WTC11 (cell line): ENCODE results near the gene OTUB2. TPM values are rescaled to one million over a fixed set of nuclear protein-coding genes. Genes with fewer than 3 reads are reported as not detected.

Experiments
- ATAC-seq: fragments of 200-7000 bp; cut with Tn5 transposase; 2 replicates; pipeline ENCODE4 v1.10.0; 2021; ENCODE audit warnings: mild to moderate bottlenecking, moderate library complexity
- CTCF ChIA-PET: fragments of 300-600 bp; sonication (Branson Sonifier 250); formaldehyde crosslinking; loops from one replicate; lab custom pipeline; 2021; ENCODE audit warnings: antibody characterized with exemption; lab: Charles Lee
- POLR2A ChIA-PET: fragments of 350-600 bp; sonication (Branson Sonifier 250); formaldehyde crosslinking; loops from one replicate; lab custom pipeline; 2021; ENCODE audit warnings: antibody characterized with exemption; lab: Charles Lee
- DNase-seq: peaks from one replicate; pipeline ENCODE4 v3.0.0; 2021; ENCODE audit warnings: low spot score
- H3K27ac Mint-ChIP-seq: 2 replicates; pipeline ENCODE4 v1.8.0; 2021; ENCODE audit warnings: mixed read lengths
- H3K27me3 Mint-ChIP-seq: 2 replicates; pipeline ENCODE4 v1.8.0; 2021; ENCODE audit warnings: low read depth, mild to moderate bottlenecking, moderate library complexity, mixed read lengths
- H3K36me3 Mint-ChIP-seq: 2 replicates; pipeline ENCODE4 v1.8.0; 2021; ENCODE audit warnings: mixed read lengths
- H3K4me1 Mint-ChIP-seq: 2 replicates; pipeline ENCODE4 v1.8.0; 2022; ENCODE audit warnings: mixed read lengths
- H3K4me3 Mint-ChIP-seq: 2 replicates; pipeline ENCODE4 v1.8.0; 2021; ENCODE audit warnings: mild to moderate bottlenecking, moderate library complexity, mixed read lengths
- H3K9me3 Mint-ChIP-seq: 2 replicates; pipeline ENCODE4 v1.8.0; 2021; ENCODE audit warnings: mixed read lengths
- ARID4B ChIP-seq: sonication (generic); formaldehyde crosslinking; IDR thresholded peaks from 2 replicates; pipeline ENCODE4 v1.8.0; 2023; ENCODE audit warnings: missing genetic modification reagents, mild to moderate bottlenecking, borderline replicate concordance
- ATF1 ChIP-seq: sonication (generic); formaldehyde crosslinking; IDR thresholded peaks from 2 replicates; pipeline ENCODE4 v1.8.1; 2023; ENCODE audit warnings: mild to moderate bottlenecking, moderate library complexity, missing genetic modification reagents
- ESRRA ChIP-seq: sonication (generic); formaldehyde crosslinking; IDR thresholded peaks from 2 replicates; pipeline ENCODE4 v1.8.1; 2022; ENCODE audit warnings: mild to moderate bottlenecking, missing genetic modification reagents, borderline replicate concordance
- FOXK1 ChIP-seq: sonication (generic); formaldehyde crosslinking; IDR thresholded peaks from 2 replicates; pipeline ENCODE4 v1.8.0; 2022; ENCODE audit warnings: mild to moderate bottlenecking, moderate library complexity, missing genetic modification reagents
- IRF1 ChIP-seq: sonication (generic); formaldehyde crosslinking; IDR thresholded peaks from 2 replicates; pipeline ENCODE4 v1.8.0; 2023; ENCODE audit warnings: missing genetic modification reagents
- NR1H2 ChIP-seq: sonication (generic); formaldehyde crosslinking; IDR thresholded peaks from 2 replicates; pipeline ENCODE4 v1.9.0; 2021; ENCODE audit warnings: mild to moderate bottlenecking, moderate library complexity, missing genetic modification reagents
- SOX15 ChIP-seq: fragments of 250-450 bp; sonication (Bioruptor Pico); IDR thresholded peaks from 2 replicates; pipeline ENCODE4 v1.9.0; 2021; ENCODE audit warnings: mild to moderate bottlenecking
- TEAD4 ChIP-seq: sonication (generic); formaldehyde crosslinking; IDR thresholded peaks from 2 replicates; pipeline ENCODE4 v1.8.0; 2022; ENCODE audit warnings: mild to moderate bottlenecking, missing genetic modification reagents
- ZBTB21 ChIP-seq: sonication (generic); formaldehyde crosslinking; IDR thresholded peaks from 2 replicates; pipeline ENCODE4 v1.8.1; 2023; ENCODE audit warnings: mild to moderate bottlenecking, missing genetic modification reagents, borderline replicate concordance
- ZNF138 ChIP-seq: sonication (generic); formaldehyde crosslinking; conservative IDR thresholded peaks from 2 replicates; pipeline ENCODE4 v1.8.1; 2022; ENCODE audit warnings: mild to moderate bottlenecking, moderate library complexity, missing genetic modification reagents
- ZNF263 ChIP-seq: sonication (generic); formaldehyde crosslinking; IDR thresholded peaks from 2 replicates; pipeline ENCODE4 v1.8.1; 2022; ENCODE audit warnings: low read depth, mild to moderate bottlenecking, moderate library complexity, missing genetic modification reagents
- ZNF317 ChIP-seq: sonication (generic); formaldehyde crosslinking; IDR thresholded peaks from 2 replicates; pipeline ENCODE4 v1.8.1; 2023; ENCODE audit warnings: low read depth, mild to moderate bottlenecking, moderate library complexity, missing genetic modification reagents, borderline replicate concordance
- ZNF416 ChIP-seq: fragments of 250-450 bp; sonication (Bioruptor Pico); IDR thresholded peaks from 2 replicates; pipeline ENCODE4 v1.9.0; 2021; ENCODE audit warnings: mild to moderate bottlenecking, inconsistent platforms
- ZNF512 ChIP-seq: sonication (generic); formaldehyde crosslinking; IDR thresholded peaks from 2 replicates; pipeline ENCODE4 v1.8.1; 2022; ENCODE audit warnings: missing genetic modification reagents, borderline replicate concordance
- ZNF671 ChIP-seq: fragments of 250-450 bp; sonication (Bioruptor Pico); IDR thresholded peaks from 2 replicates; pipeline ENCODE4 v1.8.0; 2021; ENCODE audit warnings: mild to moderate bottlenecking
- total RNA-seq: library from RNA; stranded (reverse); gene quantifications from 3 replicates; pipeline ENCODE4 v1.2.3, GENCODE V29; 2021
- TF ChIP-seq, protein P1 (sequence below): sonication (generic); formaldehyde crosslinking; conservative IDR thresholded peaks from 2 replicates; pipeline ENCODE4 v1.8.1; 2022; ENCODE audit warnings: mild to moderate bottlenecking, missing genetic modification reagents
- TF ChIP-seq, protein P2 (sequence below): sonication (generic); formaldehyde crosslinking; IDR thresholded peaks from 2 replicates; pipeline ENCODE4 v1.8.1; 2022; ENCODE audit warnings: low read depth, missing genetic modification reagents, borderline replicate concordance

Gene OTUB2
- total RNA-seq, 1 experiment from 2014 or later = 3.5 TPM

GRCh38 chr14:94004015-94004414, 22.1 kb upstream of the OTUB2 start:
- Mint-ChIP-seq H3K4me1 (0 out of 2 replicates have a peak, but pooled peaks cover 3% of the 10 kb centered on the region), H3K4me3 (no peak overlapping the region), H3K27ac (no peak overlapping the region), H3K36me3 (no peaks in the 10 kb centered on the region), H3K27me3 (peaks cover 4% of the 10 kb centered on the region; the same call in 1 of the 2 replicates), H3K9me3 (no peaks in the 10 kb centered on the region)
- TF ChIP-seq ZNF138 (CRISPR knock-in tag) = no peak
- TF ChIP-seq ZNF416 (CRISPR knock-in tag) = no peak
- TF ChIP-seq, protein P1, sequence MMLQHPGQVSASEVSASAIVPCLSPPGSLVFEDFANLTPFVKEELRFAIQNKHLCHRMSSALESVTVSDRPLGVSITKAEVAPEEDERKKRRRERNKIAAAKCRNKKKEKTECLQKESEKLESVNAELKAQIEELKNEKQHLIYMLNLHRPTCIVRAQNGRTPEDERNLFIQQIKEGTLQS = no peak
- no peak for TF ChIP-seq ARID4B (CRISPR knock-in tag)
- no peak for TF ChIP-seq IRF1 (CRISPR knock-in tag)
- TF ChIP-seq ZNF671 (CRISPR knock-in tag) = no peak
- no peak for TF ChIP-seq NR1H2
- no peak for TF ChIP-seq ZNF512 (CRISPR knock-in tag)
- no peak for TF ChIP-seq ATF1 (CRISPR knock-in tag)
- TF ChIP-seq TEAD4 (CRISPR knock-in tag) = no peak
- no peak for TF ChIP-seq ZBTB21 (CRISPR knock-in tag)
- TF ChIP-seq SOX15 = no peak
- TF ChIP-seq, protein P2, sequence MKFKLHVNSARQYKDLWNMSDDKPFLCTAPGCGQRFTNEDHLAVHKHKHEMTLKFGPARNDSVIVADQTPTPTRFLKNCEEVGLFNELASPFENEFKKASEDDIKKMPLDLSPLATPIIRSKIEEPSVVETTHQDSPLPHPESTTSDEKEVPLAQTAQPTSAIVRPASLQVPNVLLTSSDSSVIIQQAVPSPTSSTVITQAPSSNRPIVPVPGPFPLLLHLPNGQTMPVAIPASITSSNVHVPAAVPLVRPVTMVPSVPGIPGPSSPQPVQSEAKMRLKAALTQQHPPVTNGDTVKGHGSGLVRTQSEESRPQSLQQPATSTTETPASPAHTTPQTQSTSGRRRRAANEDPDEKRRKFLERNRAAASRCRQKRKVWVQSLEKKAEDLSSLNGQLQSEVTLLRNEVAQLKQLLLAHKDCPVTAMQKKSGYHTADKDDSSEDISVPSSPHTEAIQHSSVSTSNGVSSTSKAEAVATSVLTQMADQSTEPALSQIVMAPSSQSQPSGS (CRISPR knock-in tag) = no peak
- TF ChIP-seq ZNF317 (CRISPR knock-in tag) = no peak
- no peak for TF ChIP-seq ESRRA
- no peak for TF ChIP-seq ZNF263 (CRISPR knock-in tag)
- TF ChIP-seq FOXK1 (CRISPR knock-in tag) = no peak
- no peak for DNase-seq
- no peak for ATAC-seq
- ChIA-PET POLR2A (no interaction called here), CTCF (interaction anchor here (0.9 to 2.1 kb wide), 6 partner anchors 9 to 67 kb away, joined by 3 to 51 read pairs (median 4); no protein-coding TSS in a partner anchor)
